Thyroid gland (tissue), 4 donors: Measurements from ENCODE around the gene GATA5. TPM values are rescaled to one million over a fixed set of nuclear protein-coding genes. Genes with fewer than 3 reads are reported as not detected.

ENCODE experiments used
- DNase-seq, 2 donors: peaks; one replicate each; pipeline ENCODE4 v3.0.0-alpha.2; 2019
- H3K27ac ChIP-seq, 3 donors: fragments of 200-600 bp; sonication (generic); 1 replicate in 2 of 3; 2 replicates in 1 of 3; pipeline ENCODE4 v1.5.1; 2016 to 2019; ENCODE audit warnings: mild to moderate bottlenecking in 1 of 3, moderate library complexity in 1 of 3
- H3K27me3 ChIP-seq: fragments of 200-600 bp; sonication (generic); one replicate; pipeline ENCODE4 v1.5.1; 2019
- H3K36me3 ChIP-seq, 2 donors: fragments of 200-600 bp; sonication (generic); one replicate each; pipeline ENCODE4 v1.5.1; 2016 to 2019
- H3K4me1 ChIP-seq, 2 donors: fragments of 200-600 bp; sonication (generic); one replicate each; pipeline ENCODE4 v1.5.1; 2017 to 2019
- H3K4me3 ChIP-seq, 3 donors: fragments of 200-600 bp; sonication (generic); replicated peaks in 1 of 3; 1 replicate in 2 of 3; 2 replicates in 1 of 3; pipeline ENCODE4 v1.5.1; 2016; ENCODE audit warnings: mild to moderate bottlenecking in 1 of 3
- H3K9me3 ChIP-seq: fragments of 200-600 bp; sonication (generic); one replicate; pipeline ENCODE4 v1.5.1; 2017
- POLR2A ChIP-seq, 2 donors: fragments of 450-650 bp; IDR thresholded peaks; one replicate each; pipeline ENCODE4 v1.6.1; 2017; ENCODE audit warnings: antibody characterized with exemption in 2 of 2, mild to moderate bottlenecking in 2 of 2, moderate library complexity in 1 of 2
- WGBS, 2 donors: methylation state at CpG; one replicate each; pipeline ENCODE4 v1.1.5; 2017; 5-methylcytosine and 5-hydroxymethylcytosine counted together
- intact Hi-C: fragments of 100-400 bp; cut with DNase I; formaldehyde crosslinking; loops from one replicate; pipeline ENCODE4 v1.15.1; 2023
- total RNA-seq, 4 donors: library from RNA; depleted of rRNA; stranded (reverse); fragments of >200 nt; gene quantifications; one replicate each; pipeline ENCODE4 v1.2.3, GENCODE V29; 2016
- TF ChIP-seq, protein P1 (sequence below), 6 experiments: fragments of 200-600 bp in 3 of 6; fragments of 450-650 bp in 3 of 6; sonication (generic) in 3 of 6; IDR thresholded peaks; one replicate each; pipeline ENCODE4 v1.5.1; 2016 to 2019; ENCODE audit warnings: antibody characterized with exemption in 6 of 6, mild to moderate bottlenecking in 2 of 6, inconsistent platforms in 1 of 6, moderate library complexity in 1 of 6

Gene GATA5
- total RNA-seq, 4 donors from 2014 or later = 0.33 to 0.67 (median 0.54) TPM; not detected in 1

- Histone ChIP-seq H3K27me3 (peaks cover 6% of the 10 kb centered on the region), H3K36me3 (no peaks in the 10 kb centered on the region), H3K4me3 (no peak overlapping the region), H3K9me3 (no peaks in the 10 kb centered on the region), H3K4me1 (peaks cover 0 to 5% of the 10 kb centered on the region in 2 donors), H3K27ac (peak overlapping the region in 1 of 3 donors; percentile 22)
- WGBS, 2 donors = 66 to 74% methylated on average over 11 to 18 of the region's 18 CpGs
- TF ChIP-seq, protein P1, sequence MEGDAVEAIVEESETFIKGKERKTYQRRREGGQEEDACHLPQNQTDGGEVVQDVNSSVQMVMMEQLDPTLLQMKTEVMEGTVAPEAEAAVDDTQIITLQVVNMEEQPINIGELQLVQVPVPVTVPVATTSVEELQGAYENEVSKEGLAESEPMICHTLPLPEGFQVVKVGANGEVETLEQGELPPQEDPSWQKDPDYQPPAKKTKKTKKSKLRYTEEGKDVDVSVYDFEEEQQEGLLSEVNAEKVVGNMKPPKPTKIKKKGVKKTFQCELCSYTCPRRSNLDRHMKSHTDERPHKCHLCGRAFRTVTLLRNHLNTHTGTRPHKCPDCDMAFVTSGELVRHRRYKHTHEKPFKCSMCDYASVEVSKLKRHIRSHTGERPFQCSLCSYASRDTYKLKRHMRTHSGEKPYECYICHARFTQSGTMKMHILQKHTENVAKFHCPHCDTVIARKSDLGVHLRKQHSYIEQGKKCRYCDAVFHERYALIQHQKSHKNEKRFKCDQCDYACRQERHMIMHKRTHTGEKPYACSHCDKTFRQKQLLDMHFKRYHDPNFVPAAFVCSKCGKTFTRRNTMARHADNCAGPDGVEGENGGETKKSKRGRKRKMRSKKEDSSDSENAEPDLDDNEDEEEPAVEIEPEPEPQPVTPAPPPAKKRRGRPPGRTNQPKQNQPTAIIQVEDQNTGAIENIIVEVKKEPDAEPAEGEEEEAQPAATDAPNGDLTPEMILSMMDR (IDR thresholded peaks at IDR 0.05) = no peak
- no peak for TF ChIP-seq POLR2A (IDR thresholded peaks at IDR 0.05)
- intact Hi-C loops = no loop called here
- DNase-seq = peak; percentile 10 to 11
Observed at GRCh38 chr20:62489186-62489931, 13.6 kb upstream of the GATA5 start.

- Histone ChIP-seq H3K36me3 (no peaks in the 10 kb centered on the region), H3K4me1 (peaks cover 0 to 5% of the 10 kb centered on the region in 2 donors), H3K9me3 (no peaks in the 10 kb centered on the region), H3K4me3 (no peak overlapping the region), H3K27me3 (peaks cover 6% of the 10 kb centered on the region), H3K27ac (no peak overlapping the region)
- intact Hi-C loops = no loop called here
- 91 to 94% methylated on average over 3 of the region's 3 CpGs for WGBS, 2 donors
- no peak for DNase-seq
- TF ChIP-seq, protein P1 (IDR thresholded peaks at IDR 0.05) = no peak
- no peak for TF ChIP-seq POLR2A (IDR thresholded peaks at IDR 0.05)
Observed at GRCh38 chr20:62488470-62488869, 12.7 kb upstream of the GATA5 start.

- WGBS, 2 donors = 36 to 64% methylated on average over 7 to 13 of the region's 14 CpGs
- peaks cover 8% of the 10 kb centered on the region for H3K27me3 ChIP-seq
- H3K4me1 ChIP-seq = peaks cover 0 to 5% of the 10 kb centered on the region in 2 donors
Observed at GRCh38 chr20:62487561-62488354, 12.0 kb upstream of the GATA5 start.

DNA sequence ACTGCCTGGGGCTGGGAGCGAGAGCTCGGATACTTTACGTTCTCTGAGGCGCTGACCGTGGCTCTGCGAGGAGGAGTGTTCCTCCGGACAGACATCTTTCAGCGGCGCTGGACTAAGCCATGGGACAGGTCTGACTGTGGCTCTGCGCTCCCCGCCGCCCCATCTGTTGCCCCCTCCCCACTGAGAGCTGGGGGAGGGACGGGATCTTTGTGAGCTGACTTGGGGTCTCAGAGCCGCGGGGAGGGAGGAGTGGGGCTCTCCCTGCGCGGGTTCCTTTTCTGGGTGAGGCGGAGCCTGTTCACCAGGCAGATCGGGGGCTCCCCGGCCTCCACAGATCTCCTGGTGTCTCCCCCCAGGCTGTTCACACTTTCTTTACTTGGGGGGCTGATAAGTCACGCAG, 11.3 kb upstream of the GATA5 start:
- no peak for DNase-seq
- no peak for TF ChIP-seq POLR2A (IDR thresholded peaks at IDR 0.05)
- TF ChIP-seq, protein P1 (IDR thresholded peaks at IDR 0.05) = no peak
- peaks cover 12% of the 10 kb centered on the region for H3K27me3 ChIP-seq
- H3K4me1 ChIP-seq = peaks cover 0 to 6% of the 10 kb centered on the region in 2 donors
- no peak overlapping the region for H3K4me3 ChIP-seq
- no peak overlapping the region for H3K27ac ChIP-seq
- no peaks in the 10 kb centered on the region for H3K9me3 ChIP-seq
- intact Hi-C loops = no loop called here
- no peaks in the 10 kb centered on the region for H3K36me3 ChIP-seq
- 54 to 59% methylated on average over 11 to 18 of the region's 21 CpGs for WGBS, 2 donors

More at GRCh38 chr20:62487561-62488354, 12.0 kb upstream of the GATA5 start:
- no peak for DNase-seq
- H3K4me3 ChIP-seq = no peak overlapping the region
- H3K36me3 ChIP-seq = no peaks in the 10 kb centered on the region
- no peak overlapping the region for H3K27ac ChIP-seq
- intact Hi-C loops = no loop called here
- TF ChIP-seq POLR2A (IDR thresholded peaks at IDR 0.05) = no peak
- TF ChIP-seq, protein P1 (IDR thresholded peaks at IDR 0.05) = no peak
- no peaks in the 10 kb centered on the region for H3K9me3 ChIP-seq

- Histone ChIP-seq H3K27me3 (peaks cover 12% of the 10 kb centered on the region), H3K27ac (no peak overlapping the region), H3K9me3 (no peaks in the 10 kb centered on the region), H3K4me1 (peaks cover 0 to 12% of the 10 kb centered on the region in 2 donors), H3K36me3 (no peaks in the 10 kb centered on the region), H3K4me3 (no peak overlapping the region)
- 80 to 83% methylated on average over 6 to 11 of the region's 13 CpGs for WGBS, 2 donors
- no peak for DNase-seq
- intact Hi-C loops = no loop called here
- TF ChIP-seq, protein P1 (IDR thresholded peaks at IDR 0.05) = no peak
- no peak for TF ChIP-seq POLR2A (IDR thresholded peaks at IDR 0.05)
Observed at GRCh38 chr20:62486484-62486883, 10.7 kb upstream of the GATA5 start.
